Measurements from ENCODE around the gene ARMC9.
A peak's percentile ranks its signal among the peaks of the same experiment; 100 is the strongest.

The ARMC9 gene

DNA sequence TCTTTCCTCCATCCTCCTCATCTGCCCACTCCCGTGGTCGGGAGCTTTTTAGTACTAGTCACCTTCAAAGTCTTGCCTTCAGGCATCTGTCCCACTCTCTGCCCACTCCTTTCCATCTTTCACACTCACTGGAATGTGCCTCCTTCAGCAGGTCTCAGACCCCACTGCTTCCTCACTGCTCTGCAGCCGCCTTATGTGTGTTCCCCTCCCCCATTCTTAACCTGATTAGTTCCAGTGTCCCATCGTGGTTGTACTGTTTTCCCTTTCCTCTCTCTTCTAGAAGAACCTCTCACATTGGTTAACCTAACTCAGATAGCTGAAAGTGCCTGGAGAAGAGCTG, 3.0 kb downstream of the ARMC9 start:
- no peak for DNase-seq (ENCODE audit: low read depth in 2 of 2)

- no peak for DNase-seq (ENCODE audit: low read depth in 2 of 2)
Observed at GRCh38 chr2:231203087-231203486, 4.7 kb downstream of the ARMC9 start.

GRCh38 chr2:231204146-231204545, 5.7 kb downstream of the ARMC9 start:
- no peak for DNase-seq (ENCODE audit: low read depth in 2 of 2)

DNA sequence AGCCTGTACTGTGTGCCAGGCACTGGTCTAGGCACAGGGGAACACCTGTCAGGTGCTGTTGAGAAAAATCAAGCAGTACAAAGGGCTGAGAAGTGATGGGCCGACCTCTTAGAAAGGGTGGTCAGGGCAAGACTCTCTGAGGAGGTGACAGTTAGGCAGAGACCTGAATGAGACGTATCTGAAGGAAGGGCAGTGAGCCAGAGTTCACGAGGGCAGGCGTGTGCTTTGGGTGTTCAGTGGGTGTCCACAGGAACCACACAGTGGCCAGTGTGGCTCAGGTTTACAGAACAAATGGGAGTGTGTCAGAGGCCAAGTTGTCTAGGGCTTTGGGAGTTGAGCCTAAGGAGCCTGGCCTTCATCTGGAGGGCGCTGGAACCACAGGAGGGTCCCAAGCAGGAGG, 6.2 kb downstream of the ARMC9 start:
- no peak for DNase-seq (ENCODE audit: low read depth in 2 of 2)

DNA sequence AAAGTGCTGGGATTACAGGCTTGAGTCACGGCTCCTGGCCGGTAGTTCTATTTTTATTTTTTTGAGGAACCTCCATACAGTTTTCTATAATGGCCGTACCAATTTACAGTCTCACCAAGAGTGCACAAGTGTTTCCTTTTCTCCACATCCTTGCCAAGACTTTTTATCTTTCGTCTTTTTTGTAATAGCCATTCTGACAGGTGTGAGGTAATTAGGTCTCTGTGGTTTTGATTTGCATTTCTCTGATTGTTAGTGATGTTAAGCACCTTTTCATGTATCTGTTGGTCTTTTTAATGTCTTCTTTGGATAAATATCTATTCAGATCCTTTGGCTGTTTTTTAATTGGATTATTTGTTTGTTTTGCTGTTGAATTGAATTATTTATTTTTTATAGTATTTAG, 9.3 kb downstream of the ARMC9 start:
- DNase-seq (ENCODE audit: low read depth in 2 of 2) = no peak

GRCh38 chr2:231210782-231211181, 12.4 kb downstream of the ARMC9 start:
- DNase-seq (ENCODE audit: low read depth in 2 of 2) = no peak

GRCh38 chr2:231211486-231211885, 13.1 kb downstream of the ARMC9 start:
- DNase-seq (ENCODE audit: low read depth in 2 of 2) = no peak

GRCh38 chr2:231212329-231212845, 14.0 kb downstream of the ARMC9 start:
- no peak for DNase-seq (ENCODE audit: low read depth in 2 of 2)

DNA sequence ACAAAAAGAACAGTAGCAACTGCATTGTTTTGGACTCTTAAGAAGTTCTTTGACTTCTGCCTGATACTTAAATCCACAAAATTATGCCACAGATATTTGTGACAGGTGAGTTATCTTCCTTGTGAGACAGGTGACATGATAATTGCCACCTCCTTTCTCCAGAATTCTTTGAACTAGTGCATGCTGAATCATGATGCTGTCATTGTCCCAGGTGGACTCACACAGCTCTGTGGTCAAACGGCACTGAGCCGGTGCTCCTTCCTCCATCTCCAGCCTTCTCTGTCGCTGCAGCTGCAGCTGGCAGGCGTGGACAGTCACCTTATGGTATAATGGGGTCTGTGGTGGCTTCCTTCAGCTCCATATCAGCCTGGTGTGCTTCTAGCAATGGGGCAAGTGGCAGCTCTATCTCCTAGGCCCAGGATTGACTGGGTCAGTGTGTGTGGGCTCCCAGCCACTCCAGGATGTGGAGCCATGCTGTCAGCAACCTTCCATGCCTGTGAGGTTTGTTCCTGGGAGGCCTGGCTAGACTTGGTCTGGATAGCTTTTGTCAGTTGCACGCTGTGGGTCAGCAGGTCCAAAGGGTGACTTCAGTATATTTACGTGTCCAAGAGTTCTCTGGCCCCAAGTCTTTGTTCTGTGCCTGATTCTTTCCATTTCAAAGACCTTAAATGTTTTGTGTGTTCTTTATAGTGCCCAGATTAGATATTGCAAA, 15.7 kb downstream of the ARMC9 start:
- DNase-seq (ENCODE audit: low read depth in 2 of 2) = no peak

DNA sequence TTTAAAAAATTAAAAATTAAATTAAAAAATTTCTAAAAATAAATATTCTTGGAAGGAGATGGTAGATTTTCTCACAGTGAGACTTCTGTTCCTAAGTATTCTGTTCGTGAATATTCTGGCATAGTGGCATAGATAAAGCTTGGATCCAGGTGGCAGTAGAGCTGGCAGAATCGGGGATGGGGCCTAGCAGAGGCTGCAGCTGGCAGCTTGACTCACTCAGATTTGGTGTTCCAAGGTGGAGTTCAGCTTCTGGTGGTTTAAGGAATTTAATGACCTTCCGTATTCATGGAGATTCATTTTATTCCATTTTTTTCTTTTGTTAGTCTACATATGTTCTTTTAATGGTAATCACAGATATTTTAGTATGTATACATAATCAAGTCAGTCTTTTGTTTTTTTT, 19.9 kb downstream of the ARMC9 start:
- no peak for DNase-seq (ENCODE audit: low read depth in 2 of 2)

- DNase-seq (ENCODE audit: low read depth in 2 of 2) = no peak
Observed at GRCh38 chr2:231219289-231219688, 20.9 kb downstream of the ARMC9 start.

GRCh38 chr2:231221761-231222160, 23.3 kb downstream of the ARMC9 start:
- DNase-seq (ENCODE audit: low read depth in 2 of 2) = no peak

GRCh38 chr2:231222318-231223000, 24.0 kb downstream of the ARMC9 start:
- no peak for DNase-seq (ENCODE audit: low read depth in 2 of 2)

DNA sequence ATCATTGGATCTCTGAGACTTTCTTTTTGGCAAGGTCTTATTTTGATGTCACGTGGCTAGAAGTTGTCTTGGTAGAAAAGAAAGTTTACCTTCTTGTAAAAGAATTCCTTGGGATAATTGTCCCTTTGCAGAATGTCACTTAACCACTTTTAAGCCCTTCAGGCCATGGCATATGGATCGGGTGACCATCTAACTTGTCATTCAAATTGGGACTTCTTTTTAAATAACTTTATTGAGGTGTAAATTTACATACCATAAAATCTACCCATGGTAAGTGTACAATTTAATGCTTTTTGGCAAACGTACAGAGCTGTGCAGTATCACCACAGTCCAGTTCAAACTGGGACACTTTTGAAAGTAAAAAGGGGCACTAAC, 24.6 kb downstream of the ARMC9 start:
- DNase-seq (ENCODE audit: low read depth in 2 of 2) = no peak

GRCh38 chr2:231223458-231223976, 25.1 kb downstream of the ARMC9 start:
- DNase-seq (ENCODE audit: low read depth in 2 of 2) = no peak

DNA sequence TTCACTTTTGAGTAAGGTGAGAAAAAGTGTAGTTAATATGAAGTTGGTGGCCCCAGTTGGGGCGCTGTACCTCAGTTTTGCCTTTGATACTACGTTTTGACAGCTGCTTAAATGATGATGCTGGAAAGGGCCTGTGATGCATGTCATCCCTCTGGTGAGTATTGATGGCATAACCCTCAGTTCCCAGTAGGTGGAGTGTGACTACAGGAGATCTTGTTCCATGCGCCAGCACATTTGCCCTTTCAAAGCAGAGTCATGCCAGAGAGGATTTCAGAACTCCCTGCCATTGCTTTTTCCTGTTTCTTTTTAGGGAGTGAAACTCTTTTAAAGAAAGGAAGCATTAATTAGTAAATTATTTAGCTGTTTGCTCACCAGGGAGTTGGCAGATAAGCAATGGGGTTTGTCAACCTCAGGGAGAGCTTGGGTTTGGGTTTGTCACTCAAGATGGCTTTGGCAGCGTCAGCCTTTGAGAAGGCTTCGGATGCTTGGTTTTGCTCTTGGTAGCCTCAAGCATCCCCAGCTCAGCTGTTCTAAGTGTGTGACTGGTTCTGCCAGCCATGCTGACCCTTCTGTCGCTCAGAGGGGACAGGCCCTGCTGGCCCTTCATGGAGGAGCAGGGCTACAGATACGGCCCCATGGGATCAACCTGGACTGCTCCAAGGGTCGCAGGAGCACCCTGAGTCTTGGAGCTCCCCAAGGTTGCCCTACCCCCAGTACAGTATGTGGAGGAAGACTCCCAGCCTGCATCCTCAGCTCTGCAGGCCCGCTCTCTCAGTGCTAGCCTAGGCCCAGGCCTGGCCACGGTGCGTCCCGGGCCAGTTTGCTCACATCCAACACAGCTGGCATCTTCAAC, 29.1 kb downstream of the ARMC9 start:
- DNase-seq (ENCODE audit: low read depth in 2 of 2) = peak; percentile 6 to 7

DNA sequence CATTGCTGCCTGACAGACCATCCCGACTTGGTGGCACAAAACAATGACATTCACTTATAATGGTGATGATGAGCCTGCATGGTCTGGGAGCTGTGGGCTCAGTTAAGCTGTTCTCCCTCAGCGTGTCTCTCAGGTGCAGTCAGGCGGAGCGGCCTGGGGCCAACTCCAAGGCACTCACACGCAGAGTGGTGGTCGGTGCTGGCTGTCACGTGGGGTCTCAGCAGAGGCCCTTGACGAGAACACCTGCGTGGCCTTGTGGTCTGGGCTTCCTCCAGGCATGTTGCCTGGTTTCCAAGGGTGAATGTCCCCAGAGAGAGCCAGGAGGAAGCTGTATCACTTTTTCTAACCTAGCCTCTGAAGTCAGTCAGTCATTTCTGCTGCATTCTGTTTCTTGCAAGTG, 29.8 kb downstream of the ARMC9 start:
- no peak for DNase-seq (ENCODE audit: low read depth in 2 of 2)

DNA sequence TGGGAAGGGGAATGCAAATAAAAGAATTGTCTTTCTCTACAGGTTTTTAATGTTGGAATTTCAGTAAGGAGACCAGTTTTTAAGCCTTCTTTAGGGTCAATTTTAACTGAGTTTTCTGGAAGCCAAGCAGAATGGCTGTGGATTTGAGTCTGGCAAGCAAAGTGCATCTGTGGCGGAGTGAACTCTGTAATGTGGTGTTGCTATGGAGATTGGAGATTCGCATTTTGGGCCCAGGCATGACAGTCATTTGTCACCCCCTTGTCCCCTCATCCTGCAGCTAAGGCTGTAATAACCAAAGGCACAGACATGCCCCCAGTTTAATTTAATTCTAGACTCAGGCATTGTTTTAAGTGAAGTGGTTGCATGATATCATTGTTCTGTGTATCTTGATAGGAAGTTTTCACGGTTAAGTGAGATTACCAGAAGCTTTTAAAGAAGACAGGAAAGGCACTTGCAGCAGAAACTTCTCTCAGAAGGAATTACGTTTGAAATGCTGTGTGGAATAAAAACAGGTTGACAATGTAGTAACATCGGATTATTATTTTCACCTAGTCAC, 30.6 kb downstream of the ARMC9 start:
- DNase-seq (ENCODE audit: low read depth in 2 of 2) = no peak

DNA sequence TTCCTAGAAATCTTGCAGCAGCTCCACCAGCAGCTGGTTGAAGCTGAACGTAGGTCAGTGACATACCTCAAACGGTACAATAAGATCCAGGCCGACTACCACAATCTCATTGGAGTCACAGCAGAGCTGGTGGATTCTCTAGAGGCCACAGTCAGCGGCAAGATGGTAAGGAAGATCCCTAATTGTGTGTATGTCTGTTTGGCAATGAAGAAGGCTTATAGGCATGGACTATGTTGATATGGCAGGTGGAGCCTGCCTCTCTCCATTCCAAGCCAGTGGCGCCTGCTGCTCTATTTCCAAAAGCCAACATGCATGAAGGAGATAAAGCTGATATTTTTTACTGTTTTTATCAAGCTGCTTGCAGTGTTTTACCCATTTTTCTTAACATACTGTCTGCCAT, 36.8 kb downstream of the ARMC9 start:
- no peak for DNase-seq (ENCODE audit: low read depth in 2 of 2)

DNA sequence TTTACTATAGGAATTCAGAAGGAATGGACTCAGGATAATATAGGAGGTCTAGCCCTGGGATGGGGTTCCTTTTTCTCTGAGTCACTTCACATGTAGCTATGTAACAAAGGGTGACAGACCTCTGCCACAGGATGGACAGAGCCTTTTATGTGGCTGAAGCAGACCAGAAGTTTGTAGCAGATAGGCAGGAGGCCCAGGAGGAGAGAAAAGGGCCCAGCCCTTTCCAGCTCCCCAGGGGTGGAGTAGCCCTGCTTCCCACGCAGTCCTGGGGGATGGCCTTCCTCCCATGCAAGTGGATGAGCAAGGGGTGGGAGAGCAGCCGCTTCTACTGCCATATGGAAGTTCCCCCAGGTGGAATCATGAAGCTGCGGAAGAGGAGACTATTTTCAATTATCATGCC, 40.3 kb downstream of the ARMC9 start:
- DNase-seq (ENCODE audit: low read depth in 2 of 2) = no peak

GRCh38 chr2:231239751-231240150, 41.3 kb downstream of the ARMC9 start:
- no peak for DNase-seq (ENCODE audit: low read depth in 2 of 2)

All from stimulated activated CD8-positive, alpha-beta memory T cell treated with anti-CD3 and anti-CD28 coated beads, Interleukin-7, amount 100 ng/mL, for 4 hours (primary cell).